ENCODE data around the gene RBM5. TPM values are rescaled to one million over a fixed set of nuclear protein-coding genes. Genes with fewer than 3 reads are reported as not detected.

RBM5 gene
- total and polyA plus RNA-seq, 10 of the 15 experiments (the other 5 are each of a cell fraction or from before 2014, with no cell fraction given), result 35.1 to 347 (median 111) TPM

DNA sequence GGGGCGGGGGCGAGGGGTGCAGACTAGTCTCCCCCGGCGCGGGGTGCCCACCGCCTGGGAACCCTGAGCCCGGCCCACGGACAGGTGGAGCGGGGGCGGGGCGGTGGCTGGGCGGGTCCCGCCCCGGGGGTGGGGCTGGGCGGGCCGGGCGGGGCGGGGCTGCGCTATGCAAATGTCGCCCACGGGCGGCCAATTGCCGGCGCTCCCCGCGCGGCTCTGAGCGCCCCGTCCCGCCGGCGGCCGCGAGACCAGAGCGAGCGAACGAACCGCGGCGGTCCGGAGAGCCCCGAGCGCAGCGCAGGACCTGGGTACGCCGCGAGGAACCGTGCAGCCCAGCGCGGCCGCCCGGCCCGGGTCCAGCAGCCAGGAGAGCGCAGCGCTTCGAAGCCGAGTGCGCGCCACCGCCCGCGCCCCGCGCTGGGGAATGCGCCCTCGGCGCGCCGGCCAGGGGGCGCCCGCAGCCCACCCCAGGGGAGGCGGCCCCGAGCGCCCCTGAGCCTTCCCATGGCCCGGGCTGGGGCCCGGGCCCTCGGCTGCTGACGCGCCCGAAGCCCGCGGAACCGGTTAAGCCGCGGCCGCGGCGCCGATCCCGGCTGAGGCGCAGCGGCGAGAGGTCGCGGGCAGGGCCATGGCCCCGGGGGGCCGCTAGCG lies 66.2 kb downstream of the RBM5 start, which contains the start of gene SEMA3F:
Gene SEMA3F, plus strand, starts transcription at position 485 of the 651 bp plus-strand sequence. CDS start 4,299 bp downstream, outside the sequence.
- DNase-seq (ENCODE audit: low read depth, low spot score) (no peak), FAIRE-seq (no peak), ATAC-seq (peak; percentile 92)
- ChIA-PET RAD21 (ENCODE audit: unreplicated experiment) (no interaction called here), SMC1A (ENCODE audit: uncharacterized antibody, unreplicated experiment) (no interaction called here), POLR2A (no interaction called here), CTCF (no interaction called here)
- Histone ChIP-seq H3K27me3 (replicated peaks in 1 of 2; ENCODE audit: control insufficient read depth in 2 of 2, insufficient read depth in 2 of 2, low read length in 1 of 2) (peaks cover 10 to 14% of the 10 kb centered on the region in 2 experiments), H3K9ac (ENCODE audit: control insufficient read depth, insufficient read depth, low read length) (no peak within 1 kb of the TSS), H3K9me3 (replicated peaks; ENCODE audit: control insufficient read depth, insufficient read depth, low read length) (no peaks in the 10 kb centered on the region), H3K36me3 (ENCODE audit: control insufficient read depth in 2 of 2, insufficient read depth in 2 of 2, low read length in 1 of 2) (no peaks in the 10 kb centered on the region), H3K27ac (ENCODE audit: control insufficient read depth, insufficient read depth) (no peak within 1 kb of the TSS), H4K20me1 (ENCODE audit: control insufficient read depth, insufficient read depth) (no peaks in the 10 kb centered on the region), H3K4me1 (ENCODE audit: control insufficient read depth, insufficient read depth, low read length) (no peaks in the 10 kb centered on the region; the same call in 1 of the 2 replicates), H2AFZ (ENCODE audit: control insufficient read depth, low read depth, low read length) (peak within 1 kb of the TSS; percentile 55), H3K4me3 (peak within 1 kb of the TSS; percentile 57; the same call in 1 of the 2 replicates), H3K4me2 (ENCODE audit: control insufficient read depth, insufficient read depth) (peak within 1 kb of the TSS; percentile 95), H3K79me2 (ENCODE audit: control insufficient read depth, insufficient read depth, low read length) (no peaks in the 10 kb centered on the region)
- under 1% methylated on average over 49 of the region's 98 CpGs for WGBS (ENCODE audit: insufficient coverage, insufficient replicate concordance, low lambda C conversion rate, missing lambda C conversion rate)
- BruUV-seq (replicated peaks), result no TSS peak
- in situ Hi-C loops (cut with MboI), result no loop called here
- intact Hi-C loops (cut with micrococcal nuclease; ENCODE audit: unreplicated experiment), result no loop called here
- TF ChIP-seq, protein P1, sequence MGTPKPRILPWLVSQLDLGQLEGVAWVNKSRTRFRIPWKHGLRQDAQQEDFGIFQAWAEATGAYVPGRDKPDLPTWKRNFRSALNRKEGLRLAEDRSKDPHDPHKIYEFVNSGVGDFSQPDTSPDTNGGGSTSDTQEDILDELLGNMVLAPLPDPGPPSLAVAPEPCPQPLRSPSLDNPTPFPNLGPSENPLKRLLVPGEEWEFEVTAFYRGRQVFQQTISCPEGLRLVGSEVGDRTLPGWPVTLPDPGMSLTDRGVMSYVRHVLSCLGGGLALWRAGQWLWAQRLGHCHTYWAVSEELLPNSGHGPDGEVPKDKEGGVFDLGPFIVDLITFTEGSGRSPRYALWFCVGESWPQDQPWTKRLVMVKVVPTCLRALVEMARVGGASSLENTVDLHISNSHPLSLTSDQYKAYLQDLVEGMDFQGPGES (IDR thresholded peaks at IDR 0.05), result no peak
- TF ChIP-seq NR2C1 (IDR thresholded peaks at IDR 0.05), result no peak
- no peak for TF ChIP-seq ETV6 (conservative IDR thresholded peaks at IDR 0.05 in 1 of 2, IDR thresholded peaks at IDR 0.05 in 1 of 2; ENCODE audit: borderline replicate concordance in 1 of 2, low read depth in 1 of 2)
- TF ChIP-seq, protein P2, sequence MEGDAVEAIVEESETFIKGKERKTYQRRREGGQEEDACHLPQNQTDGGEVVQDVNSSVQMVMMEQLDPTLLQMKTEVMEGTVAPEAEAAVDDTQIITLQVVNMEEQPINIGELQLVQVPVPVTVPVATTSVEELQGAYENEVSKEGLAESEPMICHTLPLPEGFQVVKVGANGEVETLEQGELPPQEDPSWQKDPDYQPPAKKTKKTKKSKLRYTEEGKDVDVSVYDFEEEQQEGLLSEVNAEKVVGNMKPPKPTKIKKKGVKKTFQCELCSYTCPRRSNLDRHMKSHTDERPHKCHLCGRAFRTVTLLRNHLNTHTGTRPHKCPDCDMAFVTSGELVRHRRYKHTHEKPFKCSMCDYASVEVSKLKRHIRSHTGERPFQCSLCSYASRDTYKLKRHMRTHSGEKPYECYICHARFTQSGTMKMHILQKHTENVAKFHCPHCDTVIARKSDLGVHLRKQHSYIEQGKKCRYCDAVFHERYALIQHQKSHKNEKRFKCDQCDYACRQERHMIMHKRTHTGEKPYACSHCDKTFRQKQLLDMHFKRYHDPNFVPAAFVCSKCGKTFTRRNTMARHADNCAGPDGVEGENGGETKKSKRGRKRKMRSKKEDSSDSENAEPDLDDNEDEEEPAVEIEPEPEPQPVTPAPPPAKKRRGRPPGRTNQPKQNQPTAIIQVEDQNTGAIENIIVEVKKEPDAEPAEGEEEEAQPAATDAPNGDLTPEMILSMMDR (IDR thresholded peaks at IDR 0.05 in 2 of 3, conservative IDR thresholded peaks at IDR 0.05 in 1 of 3; ENCODE audit: control insufficient read depth in 2 of 3, extremely low read depth in 1 of 3, insufficient read depth in 1 of 3, low read depth in 3 of 3, low read length in 3 of 3), result no peak
- TF ChIP-seq POLR2AphosphoS5 (IDR thresholded peaks at IDR 0.05; ENCODE audit: low read length), result no peak
- no peak for TF ChIP-seq ZBED1 (IDR thresholded peaks at IDR 0.05; ENCODE audit: borderline replicate concordance)
- 0 out of 2 replicates have a peak, but pooled peaks have one; percentile 27 for TF ChIP-seq NR2F1 (conservative IDR thresholded peaks at IDR 0.05)
- no peak for TF ChIP-seq MXI1 (IDR thresholded peaks at IDR 0.05; ENCODE audit: low read depth, low read length)
- 0 out of 2 replicates have a peak, but pooled peaks have one; percentile 12 for TF ChIP-seq DPF2 (IDR thresholded peaks at IDR 0.05)
- 0 out of 2 replicates have a peak, but pooled peaks have one; percentile 12 for TF ChIP-seq IKZF1 (conservative IDR thresholded peaks at IDR 0.05)
- no peak for TF ChIP-seq NRF1 (conservative IDR thresholded peaks at IDR 0.05; ENCODE audit: low read depth, low read length)
- TF ChIP-seq SREBF1 (IDR thresholded peaks at IDR 0.05; ENCODE audit: low read length), result no peak
- TF ChIP-seq HCFC1 (IDR thresholded peaks at IDR 0.05; ENCODE audit: low read length), result no peak
- no peak for TF ChIP-seq TCF12 (IDR thresholded peaks at IDR 0.05; ENCODE audit: low read depth, low read length)
- TF ChIP-seq, protein P3, sequence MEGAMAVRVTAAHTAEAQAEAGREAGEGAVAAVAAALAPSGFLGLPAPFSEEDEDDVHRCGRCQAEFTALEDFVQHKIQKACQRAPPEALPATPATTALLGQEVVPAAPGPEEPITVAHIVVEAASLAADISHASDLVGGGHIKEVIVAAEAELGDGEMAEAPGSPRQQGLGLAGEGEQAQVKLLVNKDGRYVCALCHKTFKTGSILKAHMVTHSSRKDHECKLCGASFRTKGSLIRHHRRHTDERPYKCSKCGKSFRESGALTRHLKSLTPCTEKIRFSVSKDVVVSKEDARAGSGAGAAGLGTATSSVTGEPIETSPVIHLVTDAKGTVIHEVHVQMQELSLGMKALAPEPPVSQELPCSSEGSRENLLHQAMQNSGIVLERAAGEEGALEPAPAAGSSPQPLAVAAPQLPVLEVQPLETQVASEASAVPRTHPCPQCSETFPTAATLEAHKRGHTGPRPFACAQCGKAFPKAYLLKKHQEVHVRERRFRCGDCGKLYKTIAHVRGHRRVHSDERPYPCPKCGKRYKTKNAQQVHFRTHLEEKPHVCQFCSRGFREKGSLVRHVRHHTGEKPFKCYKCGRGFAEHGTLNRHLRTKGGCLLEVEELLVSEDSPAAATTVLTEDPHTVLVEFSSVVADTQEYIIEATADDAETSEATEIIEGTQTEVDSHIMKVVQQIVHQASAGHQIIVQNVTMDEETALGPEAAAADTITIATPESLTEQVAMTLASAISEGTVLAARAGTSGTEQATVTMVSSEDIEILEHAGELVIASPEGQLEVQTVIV (IDR thresholded peaks at IDR 0.05; ENCODE audit: borderline replicate concordance, partially characterized antibody), result no peak
- no peak for TF ChIP-seq HDAC2 (IDR thresholded peaks at IDR 0.05)
- TF ChIP-seq KAT2A (conservative IDR thresholded peaks at IDR 0.05; ENCODE audit: control insufficient read depth, low read depth, low read length), result no peak
- TF ChIP-seq BRCA1 (IDR thresholded peaks at IDR 0.05; ENCODE audit: low read depth, low read length), result no peak
- TF ChIP-seq NBN (IDR thresholded peaks at IDR 0.05), result no peak
- peak; percentile 39; the same call in 1 of the 2 replicates for TF ChIP-seq GATAD2B (conservative IDR thresholded peaks at IDR 0.05; ENCODE audit: low read depth)
- no peak for TF ChIP-seq CBX3 (IDR thresholded peaks at IDR 0.05; ENCODE audit: borderline replicate concordance, low read depth)
